EL (cell line): Measurements from ENCODE around the gene PGPEP1.
"Not testable (repeated sequence)": the region's sequence is repeated elsewhere in the genome, so short reads cannot be mapped to it uniquely, and the experiment has no call there.

Source experiments
- DNase-seq: peaks from one replicate; pipeline ENCODE4 v3.0.0-alpha.2; 2016

PGPEP1 gene

GRCh38 chr19:18393836-18394235 is 53.4 kb downstream of the PGPEP1 start:
- no peak for DNase-seq

GRCh38 chr19:18396471-18397241 is 56.3 kb downstream of the PGPEP1 start:
- DNase-seq = no peak

GRCh38 chr19:18397242-18398202 is 57.1 kb downstream of the PGPEP1 start, which contains the start of gene LRRC25:
TSS of gene LRRC25 (minus strand) at chr19:18397622. CDS start at chr19:18396963, 659 bp downstream.
- DNase-seq = no peak

- peak; percentile 74 for DNase-seq
Observed at GRCh38 chr19:18399008-18399407, 58.6 kb downstream of the PGPEP1 start.

GRCh38 chr19:18401580-18402112 is 61.2 kb downstream of the PGPEP1 start:
- DNase-seq = peak; percentile 70

- DNase-seq = not testable (repeated sequence)
Observed at GRCh38 chr19:18402455-18403248, 62.3 kb downstream of the PGPEP1 start.

- not testable (repeated sequence) for DNase-seq
Observed at GRCh38 chr19:18405754-18406153, 65.4 kb downstream of the PGPEP1 start.

- DNase-seq = no peak
Observed at GRCh38 chr19:18406749-18407148, 66.4 kb downstream of the PGPEP1 start.

GRCh38 chr19:18408053-18408476 is 67.7 kb downstream of the PGPEP1 start:
- peak; percentile 38 for DNase-seq

- DNase-seq = no peak
Observed at GRCh38 chr19:18412610-18413239, 72.3 kb downstream of the PGPEP1 start.

- DNase-seq = no peak
Observed at GRCh38 chr19:18414504-18415177, 74.2 kb downstream of the PGPEP1 start.

- DNase-seq = peak; percentile 78
Observed at GRCh38 chr19:18415178-18415867, 74.9 kb downstream of the PGPEP1 start.

GRCh38 chr19:18416778-18417249 is 76.4 kb downstream of the PGPEP1 start:
- peak; percentile 87 for DNase-seq

- DNase-seq = peak; percentile 89
Observed at GRCh38 chr19:18417250-18418028, 77.0 kb downstream of the PGPEP1 start.

- no peak for DNase-seq
Observed at GRCh38 chr19:18418029-18418482, 77.7 kb downstream of the PGPEP1 start.

- peak; percentile 59 for DNase-seq
Observed at GRCh38 chr19:18418483-18419194, 78.2 kb downstream of the PGPEP1 start.

GRCh38 chr19:18419195-18419698 is 78.8 kb downstream of the PGPEP1 start, which contains the start of gene SSBP4:
TSS of gene SSBP4 (plus strand) at chr19:18419398. CDS start at chr19:18419649, 251 bp downstream.
- peak; percentile 83 for DNase-seq
